GM23338 (cell line): ENCODE results near the gene PDIA2. TPM values are rescaled to one million over a fixed set of nuclear protein-coding genes. Genes with fewer than 3 reads are reported as not detected.

Source experiments
- ATAC-seq: fragments of 200-7000 bp; cut with Tn5 transposase; 3 replicates; pipeline ENCODE4 v1.9.1; 2020
- DNase-seq: peaks from one replicate; pipeline ENCODE4 v3.0.0-alpha.2; 2015; ENCODE audit warnings: low spot score
- H2AFZ ChIP-seq: fragments of 200-600 bp; sonication (generic); 2 replicates; pipeline ENCODE4 v1.8.0; 2016; ENCODE audit warnings: antibody characterized with exemption, mild to moderate bottlenecking, moderate library complexity
- H3F3A ChIP-seq: fragments of 200-600 bp; sonication (generic); replicated peaks from 2 replicates; pipeline ENCODE4 v1.8.0; 2017; ENCODE audit warnings: antibody characterized with exemption, mixed run types, low read depth
- H3K27ac ChIP-seq: fragments of 200-600 bp; sonication (generic); 2 replicates; pipeline ENCODE4 v1.6.1; 2016; ENCODE audit warnings: low read depth
- H3K27me3 ChIP-seq: fragments of 200-600 bp; sonication (generic); 2 replicates; pipeline ENCODE4 v1.8.0; 2016; ENCODE audit warnings: mild to moderate bottlenecking, mixed run types, moderate library complexity; ENCODE audit not compliant: insufficient read depth
- H3K36me3 ChIP-seq: fragments of 200-600 bp; sonication (generic); 2 replicates; pipeline ENCODE4 v1.8.0; 2016; ENCODE audit warnings: mild to moderate bottlenecking; ENCODE audit not compliant: insufficient read depth
- H3K4me1 ChIP-seq: fragments of 200-600 bp; sonication (generic); 2 replicates; pipeline ENCODE4 v1.8.0; 2016; ENCODE audit warnings: mild to moderate bottlenecking, moderate library complexity; ENCODE audit not compliant: insufficient read depth
- H3K4me2 ChIP-seq: fragments of 200-600 bp; sonication (generic); 2 replicates; pipeline ENCODE4 v1.7.1; 2017; ENCODE audit warnings: mixed run types
- H3K4me3 ChIP-seq: fragments of 200-600 bp; sonication (generic); 2 replicates; pipeline ENCODE4 v1.6.1; 2016; ENCODE audit warnings: mixed run types
- H3K79me2 ChIP-seq: fragments of 200-600 bp; sonication (generic); replicated peaks from 2 replicates; pipeline ENCODE4 v1.8.0; 2017; ENCODE audit warnings: mild to moderate bottlenecking; ENCODE audit not compliant: insufficient read depth
- H3K9me2 ChIP-seq: fragments of 200-600 bp; sonication (generic); 2 replicates; pipeline ENCODE4 v1.8.0; 2017; ENCODE audit not compliant: insufficient read depth
- H4K20me1 ChIP-seq: fragments of 200-600 bp; sonication (generic); replicated peaks from 2 replicates; pipeline ENCODE4 v1.8.0; 2017; ENCODE audit warnings: mild to moderate bottlenecking; ENCODE audit not compliant: insufficient read depth
- H3K27ac Mint-ChIP-seq: 2 replicates; pipeline ENCODE4 v1.8.0; 2020; ENCODE audit warnings: inconsistent platforms, mild to moderate bottlenecking, moderate library complexity, mixed read lengths
- H3K27me3 Mint-ChIP-seq: 3 replicates; pipeline ENCODE4 v1.8.0; 2022; ENCODE audit warnings: low read depth, mild to moderate bottlenecking, moderate library complexity, mixed read lengths, inconsistent platforms; ENCODE audit not compliant: insufficient read depth, poor library complexity
- H3K36me3 Mint-ChIP-seq: 3 replicates; pipeline ENCODE4 v1.8.0; 2021; ENCODE audit warnings: low read depth, mild to moderate bottlenecking, inconsistent platforms, moderate library complexity, mixed read lengths
- H3K4me1 Mint-ChIP-seq: 3 replicates; pipeline ENCODE4 v1.8.0; 2020; ENCODE audit warnings: mild to moderate bottlenecking, inconsistent platforms, mixed read lengths
- H3K4me3 Mint-ChIP-seq: 3 replicates; pipeline ENCODE4 v1.8.0; 2021; ENCODE audit warnings: moderate library complexity, mild to moderate bottlenecking, inconsistent platforms, mixed read lengths
- H3K9me3 Mint-ChIP-seq: 3 replicates; pipeline ENCODE4 v1.8.0; 2020; ENCODE audit warnings: moderate library complexity, mild to moderate bottlenecking, inconsistent platforms, mixed read lengths
- CREB1 ChIP-seq: fragments of 250-450 bp; sonication (Bioruptor Pico); IDR thresholded peaks from 2 replicates; pipeline ENCODE4 v1.5.0; 2020; ENCODE audit warnings: low read depth, mild to moderate bottlenecking, moderate library complexity
- CTCF ChIP-seq, 2 experiments: fragments of 200-600 bp in 1 of 2; sonication (generic) in 1 of 2; conservative IDR thresholded peaks; 2 replicates each; pipeline versions ENCODE4 v1.5.1 to v1.6.1; 2016 to 2017; ENCODE audit warnings: antibody characterized with exemption in 2 of 2, low read depth in 2 of 2, mild to moderate bottlenecking in 2 of 2, moderate library complexity in 1 of 2
- ETS1 ChIP-seq: IDR thresholded peaks from 2 replicates; pipeline ENCODE4 v1.6.1; 2016; ENCODE audit warnings: antibody characterized with exemption
- EZH2 ChIP-seq: fragments of 200-600 bp; sonication (generic); IDR thresholded peaks from one replicate; pipeline ENCODE4 v1.8.0; 2017; ENCODE audit warnings: antibody characterized with exemption, mild to moderate bottlenecking, low read depth; ENCODE audit not compliant: unreplicated experiment
- EZH2phosphoT487 ChIP-seq: fragments of 200-600 bp; sonication (generic); IDR thresholded peaks from one replicate; pipeline ENCODE4 v1.8.1; 2018; ENCODE audit warnings: antibody characterized with exemption; ENCODE audit not compliant: unreplicated experiment
- JUNB ChIP-seq: IDR thresholded peaks from one replicate; pipeline ENCODE4 v1.6.1; 2016; ENCODE audit warnings: antibody characterized with exemption; ENCODE audit not compliant: unreplicated experiment
- NANOG ChIP-seq: IDR thresholded peaks from 2 replicates; pipeline ENCODE4 v1.6.1; 2016; ENCODE audit warnings: antibody characterized with exemption, borderline replicate concordance
- POLR2AphosphoS5 ChIP-seq: IDR thresholded peaks from 2 replicates; pipeline ENCODE4 v1.6.1; 2016; ENCODE audit warnings: antibody characterized with exemption, low read depth
- REST ChIP-seq: IDR thresholded peaks from one replicate; pipeline ENCODE4 v1.6.1; 2018; ENCODE audit warnings: antibody characterized with exemption; ENCODE audit not compliant: unreplicated experiment
- STAT1 ChIP-seq: IDR thresholded peaks from one replicate; pipeline ENCODE4 v1.6.1; 2016; ENCODE audit warnings: antibody characterized with exemption; ENCODE audit not compliant: unreplicated experiment
- ZNF114 ChIP-seq: fragments of 250-450 bp; sonication (Bioruptor Pico); IDR thresholded peaks from 2 replicates; pipeline ENCODE4 v1.5.0; 2020; ENCODE audit warnings: mild to moderate bottlenecking, moderate library complexity
- ZNF331 ChIP-seq: fragments of 250-450 bp; sonication (Bioruptor Pico); IDR thresholded peaks from 2 replicates; pipeline ENCODE4 v1.5.0; 2020; ENCODE audit warnings: low read depth, mild to moderate bottlenecking, moderate library complexity
- ZNF462 ChIP-seq: fragments of 250-450 bp; sonication (Bioruptor Pico); IDR thresholded peaks from 2 replicates; pipeline ENCODE4 v1.5.0; 2020; ENCODE audit warnings: mild to moderate bottlenecking, moderate library complexity
- polyA plus RNA-seq: library from polyadenylated mRNA; unstranded; fragments of >200 nt; fragmentation: Nextera tagmentation; extraction: Ambion mirVana; gene quantifications from 2 replicates; pipeline ENCODE4 v1.2.1, GENCODE V29; 2016
- total RNA-seq: library from RNA; depleted of rRNA; stranded (reverse); fragments of >200 nt; shearing (Covaris generic); gene quantifications from 2 replicates; pipeline ENCODE4 v1.2.3, GENCODE V29; 2014

The PDIA2 gene
- total and polyA plus RNA-seq, 2 experiments from 2014 or later, result 0.39 to 0.87 TPM

GRCh38 chr16:249431-249830 lies 33.5 kb upstream of the PDIA2 start:
- Mint-ChIP-seq H3K27me3 (peaks cover 5% of the 10 kb centered on the region), H3K4me1 (peaks cover 4% of the 10 kb centered on the region; the same call in 2 of the 3 replicates), H3K27ac (no peak overlapping the region), H3K9me3 (no peaks in the 10 kb centered on the region), H3K4me3 (no peak overlapping the region), H3K36me3 (peaks cover 18% of the 10 kb centered on the region; the same call in 2 of the 3 replicates)
- ATAC-seq, result no peak
- Histone ChIP-seq H3K27me3 (no peaks in the 10 kb centered on the region), H3F3A (0 out of 2 replicates have a peak, but pooled peaks cover 4% of the 10 kb centered on the region), H3K36me3 (no peaks in the 10 kb centered on the region), H3K27ac (no peak overlapping the region), H4K20me1 (peaks cover 10% of the 10 kb centered on the region), H3K4me2 (no peak overlapping the region), H3K9me2 (no peaks in the 10 kb centered on the region), H2AFZ (no peak overlapping the region), H3K4me1 (no peaks in the 10 kb centered on the region), H3K79me2 (no peaks in the 10 kb centered on the region; the same call in 1 of the 2 replicates), H3K4me3 (no peak overlapping the region)
- DNase-seq, result no peak
- TF ChIP-seq NANOG, result no peak
- TF ChIP-seq JUNB, result no peak
- no peak for TF ChIP-seq ZNF114 (CRISPR knock-in tag)
- no peak for TF ChIP-seq CREB1 (CRISPR knock-in tag)
- TF ChIP-seq ETS1, result no peak
- no peak for TF ChIP-seq EZH2
- TF ChIP-seq ZNF462, result no peak
- no peak for TF ChIP-seq EZH2phosphoT487
- TF ChIP-seq CTCF (conservative IDR thresholded peaks at IDR 0.05; ENCODE audit: low read depth in 2 of 2), result no peak
- no peak for TF ChIP-seq REST
- TF ChIP-seq POLR2AphosphoS5, result no peak
- no peak for TF ChIP-seq ZNF331 (CRISPR knock-in tag)
- no peak for TF ChIP-seq STAT1
